ENCODE results near the gene DYRK2.

- TF ChIP-seq CTCF (IDR thresholded peaks at IDR 0.05) (no peak), POLR2A (IDR thresholded peaks at IDR 0.05) (no peak)
Measured at GRCh38 chr12:67633708-67634107, 14.8 kb upstream of the DYRK2 start.
